Fibroblast of villous mesenchyme (primary cell): Measurements from ENCODE around the gene NUDT22. TPM values are rescaled to one million over a fixed set of nuclear protein-coding genes. Genes with fewer than 3 reads are reported as not detected.

Experiments
- DNase-seq: peaks from one replicate; pipeline ENCODE4 v3.0.0-alpha.2; 2010; ENCODE audit warnings: low read depth
- H3K4me3 ChIP-seq: 2 replicates; pipeline ENCODE4 v1.5.1; 2011; ENCODE audit warnings: low read depth, mild to moderate bottlenecking, low read length
- total RNA-seq: library from RNA; depleted of rRNA; stranded (reverse); fragments of >200 nt; gene quantifications from 2 replicates; pipeline ENCODE4 v1.2.3, GENCODE V29; 2012
- TF ChIP-seq, protein P1 (sequence below): IDR thresholded peaks from 2 replicates; pipeline ENCODE4 v1.5.1; 2012; ENCODE audit warnings: low read depth, mild to moderate bottlenecking, low read length; ENCODE audit not compliant: insufficient read depth

Gene NUDT22
- total RNA-seq, 1 donor: 43.6 TPM

DNA sequence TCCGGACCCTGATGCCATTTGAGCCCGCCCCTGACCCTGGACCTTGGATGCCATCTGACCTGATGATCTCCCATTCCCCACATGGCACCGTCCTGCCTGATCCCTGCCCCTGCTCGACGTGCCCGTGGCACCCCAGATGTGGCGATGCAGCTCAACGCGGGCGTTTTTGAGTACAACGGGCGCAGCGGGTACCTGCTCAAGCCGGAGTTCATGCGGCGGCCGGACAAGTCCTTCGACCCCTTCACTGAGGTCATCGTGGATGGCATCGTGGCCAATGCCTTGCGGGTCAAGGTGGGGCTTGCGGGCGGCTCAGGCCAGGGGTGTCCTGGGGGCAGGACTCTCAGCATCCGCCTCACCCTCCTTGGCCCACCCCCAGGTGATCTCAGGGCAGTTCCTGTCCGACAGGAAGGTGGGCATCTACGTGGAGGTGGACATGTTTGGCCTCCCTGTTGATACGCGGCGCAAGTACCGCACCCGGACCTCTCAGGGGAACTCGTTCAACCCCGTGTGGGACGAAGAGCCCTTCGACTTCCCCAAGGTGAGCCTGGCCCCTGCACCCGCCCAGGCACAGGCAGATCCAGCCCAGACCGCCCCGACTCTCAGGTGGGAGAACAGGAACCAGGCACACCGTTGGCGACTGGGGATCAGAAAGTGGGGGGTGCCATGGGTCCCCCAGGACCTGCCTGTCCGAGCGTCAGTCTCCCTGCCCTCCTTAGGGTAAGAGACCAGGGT, 36.4 kb downstream of the NUDT22 start:
- TF ChIP-seq, protein P1, sequence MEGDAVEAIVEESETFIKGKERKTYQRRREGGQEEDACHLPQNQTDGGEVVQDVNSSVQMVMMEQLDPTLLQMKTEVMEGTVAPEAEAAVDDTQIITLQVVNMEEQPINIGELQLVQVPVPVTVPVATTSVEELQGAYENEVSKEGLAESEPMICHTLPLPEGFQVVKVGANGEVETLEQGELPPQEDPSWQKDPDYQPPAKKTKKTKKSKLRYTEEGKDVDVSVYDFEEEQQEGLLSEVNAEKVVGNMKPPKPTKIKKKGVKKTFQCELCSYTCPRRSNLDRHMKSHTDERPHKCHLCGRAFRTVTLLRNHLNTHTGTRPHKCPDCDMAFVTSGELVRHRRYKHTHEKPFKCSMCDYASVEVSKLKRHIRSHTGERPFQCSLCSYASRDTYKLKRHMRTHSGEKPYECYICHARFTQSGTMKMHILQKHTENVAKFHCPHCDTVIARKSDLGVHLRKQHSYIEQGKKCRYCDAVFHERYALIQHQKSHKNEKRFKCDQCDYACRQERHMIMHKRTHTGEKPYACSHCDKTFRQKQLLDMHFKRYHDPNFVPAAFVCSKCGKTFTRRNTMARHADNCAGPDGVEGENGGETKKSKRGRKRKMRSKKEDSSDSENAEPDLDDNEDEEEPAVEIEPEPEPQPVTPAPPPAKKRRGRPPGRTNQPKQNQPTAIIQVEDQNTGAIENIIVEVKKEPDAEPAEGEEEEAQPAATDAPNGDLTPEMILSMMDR: no peak

DNA sequence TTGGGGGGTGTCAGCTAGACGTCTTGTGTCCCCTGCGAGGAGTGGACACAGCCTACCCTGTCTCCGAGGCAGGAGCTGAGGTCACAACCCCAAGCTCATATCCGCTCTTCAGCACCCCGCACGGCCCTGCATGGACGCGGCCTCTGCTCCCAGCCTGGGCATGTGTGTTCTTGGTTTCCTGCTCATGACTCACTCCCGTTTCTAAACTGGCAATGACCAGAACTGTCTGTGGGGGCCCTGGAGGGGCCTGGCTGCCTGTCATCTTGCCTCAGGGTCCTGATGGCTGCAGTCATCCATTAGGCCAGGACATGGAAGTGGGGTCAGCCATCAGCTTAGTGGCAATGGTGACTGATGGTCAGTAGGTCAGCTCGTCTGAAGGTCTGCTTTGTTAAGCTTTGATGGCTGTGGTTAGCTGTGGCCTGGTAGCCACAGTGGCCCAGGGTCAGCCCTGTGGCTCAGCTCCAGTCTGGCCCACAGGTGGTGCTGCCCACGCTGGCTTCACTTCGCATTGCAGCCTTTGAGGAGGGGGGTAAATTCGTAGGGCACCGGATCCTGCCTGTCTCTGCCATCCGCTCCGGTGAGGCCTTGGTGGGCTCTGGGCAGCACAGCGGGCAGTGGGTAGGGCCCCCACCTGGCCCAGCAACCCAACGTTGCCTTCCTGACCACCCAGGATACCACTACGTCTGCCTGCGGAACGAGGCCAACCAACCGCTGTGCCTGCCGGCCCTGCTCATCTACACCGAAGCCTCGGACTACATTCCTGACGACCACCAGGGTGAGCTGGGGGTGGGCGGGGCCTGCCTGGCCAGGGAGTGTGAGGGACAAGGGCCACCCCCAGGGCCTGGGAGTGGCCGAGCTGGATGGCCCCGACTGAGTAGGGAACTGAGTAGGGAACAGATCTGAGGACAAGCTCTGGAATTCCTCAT, 37.2 kb downstream of the NUDT22 start:
- TF ChIP-seq, protein P1: no peak
- no peak overlapping the region for H3K4me3 ChIP-seq
- peak; percentile 50 for DNase-seq

More for the DNA sequence above, 36.4 kb downstream of the NUDT22 start:
- no peak for DNase-seq
- no peak overlapping the region for H3K4me3 ChIP-seq

DNA sequence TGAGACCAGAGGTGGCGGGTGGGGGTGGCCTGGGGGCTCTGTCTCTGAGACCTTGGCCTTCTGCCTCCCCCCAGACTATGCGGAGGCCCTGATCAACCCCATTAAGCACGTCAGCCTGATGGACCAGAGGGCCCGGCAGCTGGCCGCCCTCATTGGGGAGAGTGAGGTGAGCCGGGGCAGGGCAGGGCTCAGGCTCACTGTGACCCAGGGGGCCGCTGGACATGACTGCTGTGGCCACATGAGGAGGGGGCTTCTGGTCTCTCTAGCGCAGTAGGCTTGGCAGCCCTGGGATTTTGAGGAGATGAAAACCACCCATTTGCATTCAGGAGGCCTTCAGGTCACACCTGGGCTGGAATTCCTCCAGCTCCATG, 37.9 kb downstream of the NUDT22 start:
- H3K4me3 ChIP-seq: no peak overlapping the region
- TF ChIP-seq, protein P1: no peak
- DNase-seq: no peak

DNA sequence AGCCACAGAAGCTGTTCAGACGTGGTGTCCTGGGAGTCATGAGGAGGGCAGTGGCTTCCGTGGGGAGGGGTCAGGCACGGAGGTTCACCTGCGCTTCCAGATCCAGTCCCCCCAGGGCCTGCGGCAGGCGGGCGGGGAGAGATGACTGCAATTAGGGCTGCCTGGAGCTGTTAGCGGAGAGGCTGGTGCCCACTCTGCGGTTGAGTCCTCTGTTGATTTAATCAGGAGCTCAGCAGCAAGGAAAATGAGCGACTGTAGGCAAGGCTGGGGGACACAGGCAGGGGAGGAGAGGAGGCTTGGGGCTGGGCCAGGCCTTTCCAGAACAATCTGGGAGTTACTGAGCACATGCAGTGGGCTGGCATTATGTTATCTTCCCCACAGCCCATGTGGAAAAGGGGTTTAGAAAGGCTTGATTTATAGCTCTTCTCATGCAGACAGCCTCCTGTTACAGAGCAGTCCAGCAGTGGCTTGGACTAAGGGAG, 38.3 kb downstream of the NUDT22 start:
- no peak overlapping the region for H3K4me3 ChIP-seq
- no peak for DNase-seq
- TF ChIP-seq, protein P1: no peak

DNA sequence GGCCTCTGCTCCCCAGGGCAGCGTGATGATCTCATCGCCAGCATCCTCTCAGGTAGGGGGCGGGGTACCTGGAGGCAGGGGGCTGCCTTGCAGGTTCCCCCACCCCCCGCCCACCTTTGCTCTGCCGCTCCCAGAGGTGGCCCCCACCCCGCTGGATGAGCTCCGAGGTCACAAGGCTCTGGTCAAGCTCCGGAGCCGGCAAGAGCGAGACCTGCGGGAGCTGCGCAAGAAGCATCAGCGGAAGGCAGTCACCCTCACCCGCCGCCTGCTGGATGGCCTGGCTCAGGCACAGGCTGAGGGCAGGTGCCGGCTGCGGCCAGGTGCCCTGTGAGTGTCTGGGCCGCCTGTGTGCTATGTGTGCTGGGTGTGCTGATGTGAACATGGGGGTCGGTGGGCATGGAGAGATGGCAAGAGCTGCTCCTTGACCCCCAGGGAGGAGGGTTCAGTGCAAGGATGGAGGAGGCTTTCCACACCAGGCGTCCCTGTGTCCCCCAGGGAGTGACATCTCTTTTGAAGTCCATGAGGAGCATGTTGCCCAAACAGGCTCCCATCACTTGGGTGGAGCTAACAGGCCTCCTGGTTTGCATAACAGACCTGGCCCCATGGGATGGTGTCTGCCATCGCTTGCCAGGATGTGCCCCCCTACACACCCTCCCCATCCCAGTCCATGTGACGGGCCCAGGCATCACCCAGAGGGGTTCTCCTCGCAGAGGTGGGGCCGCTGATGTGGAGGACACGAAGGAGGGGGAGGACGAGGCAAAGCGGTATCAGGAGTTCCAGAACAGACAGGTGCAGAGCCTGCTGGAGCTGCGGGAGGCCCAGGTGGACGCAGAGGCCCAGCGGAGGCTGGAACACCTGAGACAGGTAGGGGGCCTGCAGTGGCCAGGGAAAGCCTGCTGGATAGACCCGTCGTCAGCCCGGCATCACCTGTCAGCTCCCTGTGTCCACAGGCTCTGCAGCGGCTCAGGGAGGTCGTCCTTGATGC, 39.4 kb downstream of the NUDT22 start:
- no peak for DNase-seq
- TF ChIP-seq, protein P1: no peak
- no peak overlapping the region for H3K4me3 ChIP-seq

DNA sequence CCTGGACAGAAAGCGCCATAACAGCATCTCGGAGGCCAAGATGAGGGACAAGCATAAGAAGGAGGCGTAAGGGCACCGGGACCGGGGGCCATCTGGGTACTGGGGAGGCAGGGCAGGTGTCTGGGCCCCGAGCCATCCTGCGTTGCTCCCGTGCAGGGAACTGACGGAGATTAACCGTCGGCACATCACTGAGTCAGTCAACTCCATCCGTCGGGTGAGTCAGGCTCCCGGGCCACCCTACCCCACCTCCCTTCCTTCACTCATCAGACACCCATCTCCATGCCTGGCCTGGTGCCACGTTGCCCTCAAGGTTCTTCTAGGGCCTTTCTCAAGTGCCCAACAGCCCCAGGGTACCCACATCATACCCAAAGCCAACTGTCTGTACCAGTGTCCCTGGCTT, 40.3 kb downstream of the NUDT22 start:
- no peak overlapping the region for H3K4me3 ChIP-seq
- DNase-seq: no peak
- TF ChIP-seq, protein P1: no peak
